IPS-11a (cell line): ENCODE results near the gene PASK.

Experiments
- H3K4me3 ChIP-seq: one replicate; pipeline ENCODE4 v1.5.1; 2013; ENCODE audit warnings: low read depth, low read length, control low read depth

Gene PASK

DNA sequence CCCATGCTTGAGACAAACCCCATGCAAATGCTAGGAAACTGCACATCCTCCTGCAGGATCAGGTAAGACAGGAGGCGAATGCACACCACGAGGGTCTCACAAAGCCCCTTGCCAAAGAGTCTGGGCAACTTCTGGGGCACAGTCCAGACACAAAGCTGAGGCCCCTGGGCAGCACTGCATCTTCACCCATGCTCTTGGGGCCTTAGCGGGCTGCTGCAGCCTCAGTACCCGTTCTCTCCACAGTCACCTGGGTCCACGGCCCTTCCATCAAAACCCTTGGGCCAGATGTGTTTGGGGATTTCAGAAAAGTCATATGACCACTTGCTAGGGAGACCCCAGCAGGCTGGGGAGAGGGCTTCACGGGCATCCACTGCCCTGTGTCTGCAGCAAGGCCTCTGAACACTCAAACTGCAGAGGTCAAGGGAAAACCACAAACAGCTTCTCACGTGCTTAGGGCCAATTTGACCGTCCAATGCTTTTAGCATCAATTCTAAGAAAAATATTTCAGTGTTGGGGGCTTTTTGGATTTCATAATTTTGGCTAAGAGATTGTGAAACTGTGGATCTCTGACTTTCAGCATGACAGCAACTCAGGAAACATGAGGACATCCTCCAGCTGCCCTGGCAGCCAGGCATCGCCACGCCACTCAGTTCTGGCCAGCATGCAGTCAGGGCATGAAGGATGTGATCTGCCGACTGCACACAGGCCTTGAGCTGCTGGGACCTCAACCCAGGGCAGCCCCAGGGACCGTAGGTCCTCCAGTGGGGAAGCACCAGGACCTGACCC lies 20.0 kb downstream of the PASK start:
- H3K4me3 ChIP-seq: no peak overlapping the region

DNA sequence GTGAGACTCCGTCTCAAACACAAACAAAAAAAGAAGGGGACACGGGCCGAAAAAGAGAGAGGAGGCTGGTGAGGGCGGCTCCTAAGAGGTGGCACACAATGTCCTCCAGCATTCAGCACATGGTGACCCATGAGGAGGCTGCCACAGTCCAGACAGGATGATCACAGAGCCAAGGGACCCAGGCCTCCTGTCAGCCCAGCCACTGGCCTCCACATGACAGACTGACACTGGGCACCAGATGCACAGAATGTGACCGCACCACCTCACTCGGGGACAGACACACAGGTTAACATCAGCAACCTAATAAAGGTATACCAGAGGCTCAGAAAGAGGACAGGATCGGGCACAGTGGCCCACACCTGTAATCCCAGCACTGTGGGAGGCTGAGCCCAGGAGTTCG lies 21.0 kb downstream of the PASK start:
- H3K4me3 ChIP-seq: no peak overlapping the region

DNA sequence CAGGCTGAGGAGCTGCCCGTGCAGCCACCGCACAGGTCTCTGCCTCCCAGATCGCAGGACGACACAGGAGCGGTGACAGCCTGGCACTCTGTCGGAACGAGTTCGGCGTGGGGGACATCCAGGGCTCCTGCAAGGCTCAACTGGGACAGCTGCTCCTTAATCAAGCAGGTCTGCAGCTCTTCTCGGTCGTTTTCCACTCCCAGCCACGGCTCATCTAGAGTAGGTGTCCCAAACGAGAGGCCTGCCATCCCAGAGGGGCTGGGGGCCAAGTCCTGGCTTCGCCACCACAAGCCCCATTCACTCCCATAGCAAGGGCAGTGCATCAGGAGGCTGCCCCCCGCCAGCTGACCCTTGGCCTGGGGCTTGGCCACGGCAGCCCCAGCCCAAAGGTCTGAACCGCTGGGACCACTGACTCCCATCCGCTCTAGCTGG lies 22.5 kb downstream of the PASK start:
- no peak overlapping the region for H3K4me3 ChIP-seq

DNA sequence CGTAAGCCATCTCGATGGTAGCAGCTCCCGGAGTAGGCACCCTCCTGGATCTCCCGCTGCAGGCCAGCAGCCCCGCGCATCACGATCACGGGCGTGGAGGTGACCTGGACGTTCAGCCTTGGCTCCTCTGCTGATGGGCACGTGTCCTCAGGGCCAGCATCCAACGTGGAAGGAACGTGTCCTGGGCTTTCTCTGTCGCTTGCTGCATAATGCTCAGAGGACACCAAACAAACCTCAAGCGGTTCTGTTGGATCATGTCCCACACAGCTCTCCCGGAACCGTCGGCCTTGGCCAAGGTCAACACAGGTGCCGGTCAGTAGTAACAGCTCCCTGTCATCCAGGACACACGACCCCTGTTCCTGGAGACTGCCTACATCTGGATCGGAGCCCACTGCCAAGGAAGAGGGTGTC lies 23.1 kb downstream of the PASK start:
- no peak overlapping the region for H3K4me3 ChIP-seq

DNA sequence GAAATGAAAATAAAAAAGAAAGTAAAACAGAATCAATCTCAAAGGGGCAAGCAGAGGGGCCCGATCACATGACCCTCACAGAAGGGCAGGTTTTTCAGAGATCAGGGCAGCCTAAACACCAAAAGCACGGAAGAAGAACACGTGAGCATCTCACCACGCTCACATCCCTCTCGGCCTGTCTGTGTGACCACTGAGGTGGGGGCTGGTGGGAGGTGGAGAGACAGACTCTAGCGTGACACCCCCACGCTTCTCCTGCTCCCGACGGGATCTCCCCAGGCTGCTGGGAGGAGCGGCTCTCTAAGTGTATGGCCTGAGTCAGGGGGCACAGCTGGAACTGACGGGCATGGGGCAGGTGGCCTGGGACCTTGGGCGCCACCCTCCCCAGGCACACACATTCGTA lies 23.6 kb downstream of the PASK start:
- no peak overlapping the region for H3K4me3 ChIP-seq

DNA sequence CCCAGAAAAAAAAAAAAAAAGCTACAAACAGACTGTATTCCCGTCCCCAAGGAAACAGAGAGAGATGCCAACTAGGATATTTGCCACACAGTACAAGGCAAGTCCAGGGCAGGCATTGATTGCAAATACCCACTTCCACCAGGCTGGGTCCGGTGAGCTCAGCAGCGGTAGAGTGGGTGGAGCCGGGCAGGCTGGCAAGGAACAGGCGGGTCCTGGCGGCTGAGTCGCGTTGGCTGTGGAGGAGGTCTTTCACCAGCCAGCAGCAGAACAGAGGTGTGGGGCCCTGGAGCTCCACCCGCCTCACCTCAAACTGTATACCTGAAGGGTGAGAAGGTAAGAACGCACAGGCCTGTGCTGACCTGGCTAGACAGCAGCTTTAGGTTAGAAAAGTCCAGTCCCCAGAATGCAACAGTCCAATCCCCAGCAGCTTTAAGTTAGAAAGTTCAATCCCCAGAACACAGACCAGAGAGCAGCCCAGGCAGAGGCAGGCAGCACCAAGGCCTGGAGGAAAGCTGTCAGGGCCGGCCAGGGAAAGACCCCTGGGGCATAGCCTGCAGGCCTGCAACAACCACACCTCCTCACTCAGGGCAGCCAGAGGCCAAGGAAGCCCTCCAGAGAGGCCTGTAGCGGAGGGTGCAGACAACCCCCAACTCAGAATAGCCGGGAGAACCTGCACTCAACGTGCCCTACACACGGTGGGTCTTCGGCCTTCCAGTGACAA lies 25.3 kb downstream of the PASK start:
- no peak overlapping the region for H3K4me3 ChIP-seq

DNA sequence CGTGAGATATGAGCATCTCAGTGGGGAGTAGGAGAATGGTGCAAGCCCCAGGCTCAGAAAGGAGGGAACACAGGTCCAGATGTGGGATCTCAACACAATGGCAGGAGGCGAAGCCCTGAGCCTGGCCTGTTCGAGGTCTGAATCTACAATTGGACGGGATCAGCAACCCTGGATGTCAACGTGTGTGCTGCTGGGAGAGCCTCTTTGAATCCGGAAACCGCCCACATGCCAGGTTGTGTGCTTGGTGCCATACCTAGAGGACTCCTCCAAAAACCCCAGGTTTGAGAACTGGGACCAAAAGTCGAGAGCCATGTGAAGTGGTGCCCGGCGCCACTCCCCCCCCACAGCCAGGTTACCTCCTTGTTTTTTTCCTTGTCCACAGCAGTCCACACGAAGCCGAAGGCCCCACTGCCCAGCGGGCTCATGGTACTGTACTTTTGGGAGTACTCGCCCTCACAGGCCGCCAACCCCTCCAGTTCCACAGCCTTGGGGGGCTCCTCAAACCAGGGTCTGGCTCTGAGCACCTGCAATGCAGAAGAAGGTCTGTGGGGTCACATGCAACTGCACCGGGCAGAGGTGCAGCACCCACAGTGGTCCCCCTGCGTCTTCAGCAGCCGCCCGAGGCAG lies 26.8 kb downstream of the PASK start:
- no peak overlapping the region for H3K4me3 ChIP-seq

DNA sequence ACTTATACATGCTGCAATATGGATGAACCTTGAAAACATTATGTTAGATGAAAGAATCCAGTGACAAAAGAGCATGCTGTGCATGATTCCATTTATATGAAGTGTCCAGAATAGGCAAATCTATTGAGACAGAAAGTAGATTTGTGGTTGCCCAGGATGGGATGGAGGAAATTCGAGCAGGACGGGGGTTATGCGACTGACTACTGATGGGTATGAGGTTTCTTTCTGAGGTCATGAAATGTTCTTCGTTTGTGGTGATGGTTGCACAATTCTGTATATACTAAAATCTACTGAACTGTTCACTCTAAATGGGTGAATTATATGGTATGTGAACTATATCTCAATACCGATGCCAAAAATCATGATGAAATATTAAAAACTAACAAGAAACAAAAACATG lies 28.3 kb downstream of the PASK start:
- H3K4me3 ChIP-seq: no peak overlapping the region

DNA sequence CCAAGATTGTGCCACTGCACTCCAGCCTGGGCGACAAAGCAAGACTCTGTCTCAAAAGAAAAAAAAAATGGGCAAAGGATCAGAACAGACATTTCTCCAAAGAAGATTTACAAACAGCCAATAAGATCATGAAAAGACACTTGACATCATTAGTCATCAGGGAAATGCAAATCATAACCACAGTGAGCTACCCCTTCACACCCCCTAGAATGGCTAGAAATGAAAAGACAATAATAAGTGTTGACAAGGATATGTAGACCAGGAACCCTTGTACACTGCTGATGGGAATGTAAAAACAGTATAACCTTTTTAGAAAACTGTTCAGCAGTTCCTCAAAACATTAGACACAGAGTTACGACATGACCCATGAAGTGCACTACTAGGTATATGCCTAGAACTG lies 28.8 kb downstream of the PASK start:
- H3K4me3 ChIP-seq: no peak overlapping the region

DNA sequence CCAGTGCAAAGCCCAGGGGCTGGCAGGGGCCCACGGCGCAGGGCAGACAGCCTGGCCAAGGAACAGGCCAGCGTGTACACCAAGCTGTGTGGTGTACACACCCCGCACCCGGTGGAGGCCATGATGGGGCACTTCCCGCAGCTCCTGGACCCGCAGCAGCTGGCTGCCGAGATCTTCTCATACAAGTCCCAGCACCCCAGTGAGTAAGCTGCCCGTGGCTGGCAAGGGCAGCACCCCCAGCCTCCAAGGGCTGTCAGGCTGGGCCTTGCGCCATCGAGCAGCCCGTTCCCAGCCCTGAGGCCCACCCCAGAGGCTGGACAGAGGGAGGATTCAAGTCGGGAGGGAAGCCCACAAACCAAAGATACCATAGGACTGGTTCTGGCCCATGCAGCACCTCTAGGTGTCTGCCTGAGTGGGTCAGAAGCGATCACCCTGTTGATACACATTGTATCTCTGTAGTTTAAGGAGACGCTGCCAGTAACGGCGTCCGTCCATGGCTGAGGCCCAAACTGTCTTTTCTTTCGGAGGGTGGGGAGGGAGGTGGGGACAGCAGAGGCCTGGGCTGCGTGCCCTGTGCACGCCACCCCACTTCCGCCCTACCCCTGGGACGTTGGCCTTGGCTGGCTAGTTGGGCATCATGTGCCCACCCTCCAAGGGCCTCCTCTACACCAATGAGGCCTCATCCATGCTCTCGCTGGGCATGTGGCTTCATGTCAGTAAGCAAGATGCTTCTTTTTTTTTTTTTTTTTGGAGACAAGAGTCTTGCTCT lies 30.4 kb downstream of the PASK start:
- no peak overlapping the region for H3K4me3 ChIP-seq

DNA sequence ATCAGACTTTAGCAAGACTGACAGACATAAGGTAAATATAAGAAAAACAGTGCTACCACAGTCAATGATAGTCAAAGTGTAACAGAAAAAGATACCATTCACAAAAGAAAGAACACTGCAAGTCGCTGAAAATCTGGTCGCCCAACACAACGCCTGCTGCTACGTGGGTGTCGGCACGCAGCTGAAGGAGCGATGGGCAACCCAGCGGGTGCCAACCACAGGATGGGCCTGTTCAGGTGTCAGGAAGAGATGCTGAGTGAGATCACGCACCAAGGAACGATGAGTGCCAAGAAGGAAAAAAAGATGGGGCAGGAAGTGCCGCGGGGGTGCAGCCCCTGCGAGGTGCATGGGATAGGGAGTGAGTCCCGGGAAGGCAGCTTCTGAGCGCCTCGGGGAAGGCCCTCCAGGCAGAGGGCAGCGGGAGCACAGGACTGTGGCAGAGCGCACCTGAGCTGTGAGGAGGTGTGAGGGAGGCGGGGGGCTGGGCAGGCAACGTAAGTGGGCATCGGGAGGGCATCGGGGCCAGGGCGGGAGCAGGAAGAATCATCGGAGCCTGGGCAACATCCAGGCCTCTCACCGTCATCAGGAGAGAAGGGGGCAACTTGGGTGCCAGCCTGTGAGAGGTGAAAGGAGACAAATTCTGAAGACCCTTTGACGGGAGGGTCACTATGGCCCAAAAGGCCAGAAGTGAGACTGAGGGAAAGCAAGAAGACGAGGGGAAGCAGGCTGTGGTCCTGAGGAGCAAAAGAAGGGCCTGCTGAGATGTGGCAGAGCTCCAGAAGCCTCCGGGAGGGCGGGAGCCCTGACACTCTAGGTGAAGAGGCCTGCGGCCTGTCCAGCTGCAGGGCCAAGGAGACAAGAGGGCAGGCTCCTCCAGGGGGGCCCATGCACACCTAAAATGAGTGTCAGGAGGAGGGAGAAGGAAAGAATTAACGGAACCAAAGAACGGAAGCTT lies 32.4 kb downstream of the PASK start:
- H3K4me3 ChIP-seq: no peak overlapping the region

DNA sequence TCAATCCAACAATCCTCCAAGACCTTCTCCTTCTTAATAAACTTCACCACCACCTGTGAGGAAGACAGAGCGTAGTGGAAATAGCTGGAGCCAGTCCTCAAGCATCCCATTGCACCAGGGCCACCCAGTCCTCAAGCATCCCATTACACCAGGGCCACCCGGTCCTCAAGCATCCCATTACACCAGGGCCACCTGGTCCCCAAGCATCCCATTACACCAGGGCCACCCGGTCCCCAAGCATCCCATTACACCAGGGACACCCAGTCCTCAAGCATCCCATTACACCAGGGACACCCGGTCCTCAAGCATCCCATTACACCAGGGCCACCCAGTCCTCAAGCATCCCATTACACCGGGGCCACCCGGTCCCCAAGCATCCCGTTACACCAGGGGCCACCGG lies 33.9 kb downstream of the PASK start:
- H3K4me3 ChIP-seq: no peak overlapping the region

DNA sequence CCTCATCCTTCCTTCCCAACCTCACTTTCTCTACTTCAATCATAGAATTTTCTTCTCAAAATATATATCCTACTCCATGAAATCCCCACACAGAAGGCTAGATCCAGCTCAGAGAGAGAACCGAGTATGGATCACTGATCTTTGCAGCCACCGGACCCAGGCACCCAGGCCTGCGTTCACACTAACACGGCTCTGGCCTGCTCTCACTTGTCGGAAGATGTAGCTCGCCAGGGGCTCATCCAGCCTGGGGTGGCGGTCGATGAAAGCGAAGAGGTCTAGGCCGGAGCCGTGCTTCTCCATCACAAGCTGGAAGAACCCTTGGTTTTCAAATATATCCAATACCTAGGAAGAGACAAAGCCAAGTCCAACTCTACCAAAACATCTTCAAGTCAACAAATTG lies 34.4 kb downstream of the PASK start:
- H3K4me3 ChIP-seq: no peak overlapping the region

DNA sequence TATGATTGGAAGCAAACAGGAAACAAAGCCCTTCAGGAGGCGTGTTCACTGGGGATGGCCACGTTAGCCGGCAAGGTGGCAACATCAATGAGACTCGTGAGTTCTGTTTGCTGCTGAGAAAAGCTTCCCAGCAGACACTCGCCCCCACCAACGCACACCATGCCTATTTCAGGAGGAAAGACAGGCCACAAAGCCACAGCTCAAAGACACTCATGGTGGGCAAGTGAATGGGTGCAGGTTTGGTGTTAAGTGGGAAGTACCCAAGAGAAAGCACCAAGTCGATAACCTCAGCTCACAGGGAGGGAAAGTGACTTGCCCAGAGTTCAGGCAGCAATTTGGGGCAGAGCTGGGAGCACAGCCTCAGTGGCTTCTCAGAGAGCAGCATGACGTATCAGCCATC lies 36.7 kb downstream of the PASK start:
- no peak overlapping the region for H3K4me3 ChIP-seq

DNA sequence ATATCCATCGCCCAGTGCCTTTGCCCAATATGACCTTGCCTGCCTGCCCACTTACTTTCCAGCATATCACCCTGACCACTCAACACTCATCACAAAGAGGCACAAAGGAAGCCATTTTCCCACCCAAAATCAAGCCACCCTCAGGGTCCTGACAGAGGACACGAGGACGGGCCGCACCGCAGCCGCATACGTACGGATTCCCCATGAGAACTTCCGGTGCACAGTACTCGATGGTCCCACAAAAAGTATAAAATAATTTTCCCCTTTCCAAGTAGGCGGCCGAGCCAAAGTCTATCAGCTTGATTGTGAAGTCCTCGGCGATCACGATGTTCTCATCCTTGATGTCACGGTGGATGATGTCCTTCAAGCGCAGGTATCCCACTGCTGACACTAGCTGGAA lies 37.2 kb downstream of the PASK start:
- H3K4me3 ChIP-seq: no peak overlapping the region

DNA sequence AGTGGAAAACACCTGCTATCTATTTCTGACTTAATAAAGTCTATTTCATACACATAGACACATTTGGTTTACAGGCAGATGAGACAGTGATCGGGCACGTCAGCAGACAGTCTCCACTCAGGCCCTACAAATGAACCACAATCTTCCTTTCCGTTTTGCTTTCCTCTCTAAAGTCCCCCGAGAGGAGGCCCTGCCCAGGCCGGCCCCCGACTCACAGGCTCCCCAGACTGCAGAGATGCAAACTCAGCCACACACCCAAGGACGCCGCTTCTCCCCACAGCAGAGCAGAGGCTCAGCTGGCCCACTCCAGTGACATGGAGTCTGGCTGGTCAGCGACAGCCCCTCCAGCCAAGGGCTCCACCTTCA lies 37.8 kb downstream of the PASK start:
- no peak overlapping the region for H3K4me3 ChIP-seq

DNA sequence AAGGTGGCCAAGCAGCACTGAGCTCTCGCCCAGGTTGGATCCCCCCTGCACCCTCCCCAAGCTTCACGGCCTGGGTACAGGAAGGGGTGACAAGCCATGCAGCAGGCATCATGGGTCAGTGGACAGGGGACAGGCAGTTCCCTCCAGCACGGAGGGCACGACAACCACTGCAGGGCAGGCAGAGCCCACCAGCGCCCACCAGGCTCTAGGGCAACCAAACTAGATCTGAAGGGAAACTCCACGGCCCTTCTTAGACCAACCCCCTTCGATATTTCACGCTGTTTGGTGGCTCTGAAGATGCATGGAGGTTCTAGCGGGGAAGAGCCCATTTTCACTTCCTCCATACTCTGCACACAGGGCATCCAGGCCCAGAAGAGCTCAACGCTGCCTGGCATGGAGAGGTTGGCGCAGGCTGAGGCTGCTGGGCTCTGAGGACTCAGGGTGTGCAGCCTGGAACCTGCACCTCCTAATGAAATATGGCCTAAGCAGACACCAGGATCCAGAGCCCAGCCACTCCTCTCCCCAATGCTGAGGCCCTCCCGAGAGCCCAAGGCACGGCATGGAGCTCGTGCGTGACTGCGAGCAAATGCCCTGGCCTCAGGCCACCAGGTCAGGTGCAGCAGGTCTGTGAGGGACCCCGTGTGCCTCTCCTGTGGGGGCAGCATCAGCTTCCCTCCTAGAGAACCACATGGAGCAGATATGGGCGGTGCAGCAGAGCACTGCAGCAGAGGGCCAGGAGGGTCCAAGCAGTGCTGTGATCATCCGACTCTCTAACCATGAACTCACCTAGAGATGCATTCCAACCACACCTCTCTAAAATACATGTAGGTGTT lies 38.4 kb downstream of the PASK start:
- no peak overlapping the region for H3K4me3 ChIP-seq

DNA sequence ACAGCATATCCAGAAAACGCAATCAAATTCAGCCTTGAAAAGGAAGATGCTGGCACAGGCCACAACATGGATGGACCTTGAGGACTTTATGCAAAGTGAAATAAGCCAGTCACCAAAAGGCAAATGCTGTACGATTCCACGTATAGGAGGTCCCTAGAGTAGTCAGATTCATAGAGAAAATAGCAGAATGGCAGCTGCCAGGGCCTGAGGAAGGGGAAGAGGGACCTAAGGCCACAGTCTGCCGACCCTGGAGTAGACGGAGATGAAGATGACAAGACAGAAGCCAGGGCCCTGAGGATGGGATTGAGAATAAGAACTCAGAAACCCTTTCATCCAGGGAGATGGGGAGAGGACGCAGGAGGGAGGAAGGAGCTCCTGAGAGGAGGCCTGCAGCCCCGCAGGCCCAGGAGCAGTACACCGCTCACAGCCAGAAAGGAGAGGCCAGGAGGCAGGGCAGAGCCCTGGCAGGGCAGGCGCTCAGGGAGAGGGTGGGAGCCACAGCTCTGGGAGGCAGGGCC lies 39.1 kb downstream of the PASK start:
- no peak overlapping the region for H3K4me3 ChIP-seq
